Hematopoietic multipotent progenitor cell treated with erythropoietin and hydrocortisone succinate and interleukin-3 and kit ligand, for 4 days (in vitro differentiated cells): Measurements from ENCODE around the gene NAA10.

Experiments
- DNase-seq: peaks from one replicate; pipeline ENCODE4 v3.0.0-alpha.2; 2015

The NAA10 gene

GRCh38 chrX:153966841-153967535 lies 32.2 kb upstream of the NAA10 start:
- no peak for DNase-seq

GRCh38 chrX:153966283-153966688 lies 31.4 kb upstream of the NAA10 start:
- DNase-seq, result no peak

- DNase-seq, result no peak
These were observed 30.6 kb upstream of the NAA10 start for GRCh38 chrX:153965406-153965805.

- no peak for DNase-seq
These were observed 29.3 kb upstream of the NAA10 start for GRCh38 chrX:153964105-153964504.

- DNase-seq, result no peak
These were observed 28.7 kb upstream of the NAA10 start for GRCh38 chrX:153963546-153963945.

- no peak for DNase-seq
These were observed 26.5 kb upstream of the NAA10 start for GRCh38 chrX:153961292-153961691.

- no peak for DNase-seq
These were observed 25.9 kb upstream of the NAA10 start for GRCh38 chrX:153960786-153961185.

- no peak for DNase-seq
These were observed 25.2 kb upstream of the NAA10 start for GRCh38 chrX:153960077-153960476.

- no peak for DNase-seq
These were observed 24.8 kb upstream of the NAA10 start for GRCh38 chrX:153959649-153960048.

GRCh38 chrX:153958605-153959004 lies 23.8 kb upstream of the NAA10 start:
- no peak for DNase-seq

- DNase-seq, result no peak
These were observed 22.4 kb upstream of the NAA10 start for GRCh38 chrX:153957224-153957623.

- no peak for DNase-seq
These were observed 21.4 kb upstream of the NAA10 start for GRCh38 chrX:153956044-153956907.

- DNase-seq, result no peak
These were observed 20.4 kb upstream of the NAA10 start for GRCh38 chrX:153955228-153955732.

- no peak for DNase-seq
These were observed 19.9 kb upstream of the NAA10 start for GRCh38 chrX:153954558-153955227.

- DNase-seq, result peak; percentile 22
These were observed 19.2 kb upstream of the NAA10 start for GRCh38 chrX:153953892-153954557.

GRCh38 chrX:153953342-153953830 lies 18.5 kb upstream of the NAA10 start:
- DNase-seq, result peak; percentile 80

- DNase-seq, result no peak
These were observed 17.7 kb upstream of the NAA10 start for GRCh38 chrX:153952373-153953026.

GRCh38 chrX:153951683-153952372 lies 17.0 kb upstream of the NAA10 start:
- DNase-seq, result no peak

GRCh38 chrX:153950127-153950526 lies 15.3 kb upstream of the NAA10 start:
- DNase-seq, result no peak

GRCh38 chrX:153948847-153949805 lies 14.3 kb upstream of the NAA10 start:
- peak; percentile 51 for DNase-seq
